Measurements from ENCODE around the gene OPA1.

The OPA1 gene

GRCh38 chr3:193693774-193694173 is 100.8 kb downstream of the OPA1 start:
- DNase-seq = no peak
- intact Hi-C loops (cut with DNase I; ENCODE audit: low total_unique reads) = no loop called here
- H3K27ac ChIP-seq = no peak overlapping the region
- H3K9me3 ChIP-seq = no peaks in the 10 kb centered on the region
- H3K4me3 ChIP-seq = no peak overlapping the region
- peaks cover 18 to 38% (median 26%) of the 10 kb centered on the region in 3 donors for H3K36me3 ChIP-seq
- no peaks in the 10 kb centered on the region for H3K27me3 ChIP-seq
- H3K4me1 ChIP-seq = no peaks in the 10 kb centered on the region
- TF ChIP-seq CTCF (IDR thresholded peaks at IDR 0.05) = no peak

GRCh38 chr3:193701953-193702635 is 109.1 kb downstream of the OPA1 start:
- Histone ChIP-seq H3K36me3 (peaks cover 0 to 3% (median 0%) of the 10 kb centered on the region in 3 donors), H3K9me3 (no peaks in the 10 kb centered on the region), H3K27ac (peak overlapping the region; percentile 36 to 54), H3K27me3 (no peaks in the 10 kb centered on the region), H3K4me3 (no peak overlapping the region), H3K4me1 (peaks cover 0 to 29% (median 18%) of the 10 kb centered on the region in 4 donors)
- DNase-seq = no peak
- TF ChIP-seq CTCF (IDR thresholded peaks at IDR 0.05) = no peak
- intact Hi-C loops (cut with DNase I; ENCODE audit: low total_unique reads) = no loop called here

- peak overlapping the region; percentile 36 to 54 for H3K27ac ChIP-seq
- DNase-seq = no peak
- H3K4me3 ChIP-seq = no peak overlapping the region
- no peaks in the 10 kb centered on the region for H3K9me3 ChIP-seq
- intact Hi-C loops (cut with DNase I; ENCODE audit: low total_unique reads) = no loop called here
- H3K4me1 ChIP-seq = peaks cover 0 to 29% (median 18%) of the 10 kb centered on the region in 4 donors
- TF ChIP-seq CTCF (IDR thresholded peaks at IDR 0.05) = no peak
- no peaks in the 10 kb centered on the region for H3K27me3 ChIP-seq
- H3K36me3 ChIP-seq = no peaks in the 10 kb centered on the region
These were observed 110.0 kb downstream of the OPA1 start for GRCh38 chr3:193702967-193703366.

- H3K9me3 ChIP-seq = no peaks in the 10 kb centered on the region
- H3K36me3 ChIP-seq = no peaks in the 10 kb centered on the region
- no peaks in the 10 kb centered on the region for H3K27me3 ChIP-seq
- peaks cover 0 to 29% (median 18%) of the 10 kb centered on the region in 4 donors for H3K4me1 ChIP-seq
- peak overlapping the region; percentile 36 to 54 for H3K27ac ChIP-seq
- intact Hi-C loops (cut with DNase I; ENCODE audit: low total_unique reads) = no loop called here
- DNase-seq = no peak
- no peak overlapping the region for H3K4me3 ChIP-seq
- no peak for TF ChIP-seq CTCF (IDR thresholded peaks at IDR 0.05)
These were observed 111.4 kb downstream of the OPA1 start for GRCh38 chr3:193704431-193704830.

- Histone ChIP-seq H3K36me3 (no peaks in the 10 kb centered on the region), H3K4me1 (peaks cover 0 to 16% (median 9%) of the 10 kb centered on the region in 4 donors), H3K9me3 (no peaks in the 10 kb centered on the region), H3K27ac (no peak overlapping the region), H3K4me3 (no peak overlapping the region), H3K27me3 (no peaks in the 10 kb centered on the region)
- no peak for TF ChIP-seq CTCF (IDR thresholded peaks at IDR 0.05)
- intact Hi-C loops (cut with DNase I; ENCODE audit: low total_unique reads) = no loop called here
- no peak for DNase-seq
These were observed 115.3 kb downstream of the OPA1 start for GRCh38 chr3:193708270-193708669.
